RWPE2 (cell line): ENCODE measurements around the gene COL12A1.
A peak's percentile ranks its signal among the peaks of the same experiment; 100 is the strongest.

ENCODE experiments used
- ATAC-seq: fragments of 200-7000 bp; cut with Tn5 transposase; 3 replicates; pipeline ENCODE4 v1.9.1; 2021; ENCODE audit warnings: low read depth
- DNase-seq: peaks from one replicate; pipeline ENCODE4 v3.0.0-alpha.2; 2020; ENCODE audit warnings: low spot score
- H3K27ac ChIP-seq: fragments of 450-650 bp; 2 replicates; pipeline ENCODE4 v1.5.1; 2017; ENCODE audit warnings: mild to moderate bottlenecking; ENCODE audit not compliant: poor library complexity, severe bottlenecking
- H3K27me3 ChIP-seq: fragments of 250-450 bp; sonication (Bioruptor Pico); 2 replicates; pipeline ENCODE4 v1.5.1; 2021; ENCODE audit warnings: mild to moderate bottlenecking, moderate library complexity; ENCODE audit not compliant: insufficient read depth, poor library complexity, severe bottlenecking
- H3K36me3 ChIP-seq: fragments of 250-450 bp; sonication (Bioruptor Pico); 2 replicates; pipeline ENCODE4 v1.5.1; 2020; ENCODE audit warnings: low read depth, mild to moderate bottlenecking, moderate library complexity
- H3K4me1 ChIP-seq: fragments of 250-450 bp; sonication (Bioruptor Pico); 2 replicates; pipeline ENCODE4 v1.5.1; 2021; ENCODE audit warnings: mild to moderate bottlenecking, moderate library complexity; ENCODE audit not compliant: insufficient read depth, poor library complexity, severe bottlenecking
- H3K4me3 ChIP-seq: fragments of 250-450 bp; sonication (Bioruptor Pico); 2 replicates; pipeline ENCODE4 v1.5.1; 2021; ENCODE audit warnings: mild to moderate bottlenecking, moderate library complexity; ENCODE audit not compliant: severe bottlenecking
- H3K9me3 ChIP-seq: fragments of 250-450 bp; sonication (Bioruptor Pico); 2 replicates; pipeline ENCODE4 v1.5.1; 2021; ENCODE audit warnings: mild to moderate bottlenecking, moderate library complexity; ENCODE audit not compliant: severe bottlenecking
- CTCF ChIP-seq: fragments of 450-650 bp; IDR thresholded peaks from one replicate; pipeline ENCODE4 v1.5.1; 2017; ENCODE audit warnings: mild to moderate bottlenecking, moderate library complexity; ENCODE audit not compliant: poor library complexity, severe bottlenecking

Gene COL12A1

GRCh38 chr6:75203721-75204120, 2.1 kb downstream of the COL12A1 start:
- DNase-seq, result no peak
- H3K4me1 ChIP-seq, result peaks cover 25% of the 10 kb centered on the region
- no peaks in the 10 kb centered on the region for H3K27me3 ChIP-seq
- H3K4me3 ChIP-seq, result peak overlapping the region; percentile 59
- peak overlapping the region; percentile 74 for H3K27ac ChIP-seq
- H3K36me3 ChIP-seq, result no peaks in the 10 kb centered on the region
- no peak for TF ChIP-seq CTCF
- no peaks in the 10 kb centered on the region for H3K9me3 ChIP-seq
- no peak for ATAC-seq

- Histone ChIP-seq H3K27me3 (no peaks in the 10 kb centered on the region), H3K9me3 (no peaks in the 10 kb centered on the region), H3K36me3 (no peaks in the 10 kb centered on the region), H3K27ac (peak overlapping the region; percentile 74), H3K4me1 (peaks cover 30% of the 10 kb centered on the region), H3K4me3 (no peak overlapping the region)
- DNase-seq (no peak), ATAC-seq (no peak)
- no peak for TF ChIP-seq CTCF
These were observed 3.1 kb downstream of the COL12A1 start for GRCh38 chr6:75202676-75203131.

- Histone ChIP-seq H3K4me1 (peaks cover 31% of the 10 kb centered on the region), H3K4me3 (peak overlapping the region; percentile 27), H3K27ac (peak overlapping the region; percentile 74), H3K36me3 (no peaks in the 10 kb centered on the region), H3K9me3 (no peaks in the 10 kb centered on the region), H3K27me3 (no peaks in the 10 kb centered on the region)
- no peak for TF ChIP-seq CTCF
- ATAC-seq (peak; percentile 6; the same call in 1 of the 3 replicates), DNase-seq (peak; percentile 56)
These were observed 3.8 kb downstream of the COL12A1 start for GRCh38 chr6:75201901-75202672.

- peaks cover 41% of the 10 kb centered on the region for H3K4me1 ChIP-seq
- ATAC-seq, result no peak
- no peaks in the 10 kb centered on the region for H3K36me3 ChIP-seq
- no peaks in the 10 kb centered on the region for H3K9me3 ChIP-seq
- H3K4me3 ChIP-seq, result no peak overlapping the region
- peak overlapping the region; percentile 74 for H3K27ac ChIP-seq
- H3K27me3 ChIP-seq, result no peaks in the 10 kb centered on the region
- DNase-seq, result no peak
- TF ChIP-seq CTCF, result no peak
These were observed 4.8 kb downstream of the COL12A1 start for GRCh38 chr6:75201021-75201420.

- no peaks in the 10 kb centered on the region for H3K27me3 ChIP-seq
- peaks cover 48% of the 10 kb centered on the region for H3K4me1 ChIP-seq
- no peak for TF ChIP-seq CTCF
- no peak for DNase-seq
- peaks cover 3% of the 10 kb centered on the region for H3K9me3 ChIP-seq
- peak overlapping the region; percentile 20 for H3K27ac ChIP-seq
- no peak overlapping the region for H3K4me3 ChIP-seq
- ATAC-seq, result no peak
- peaks cover 11% of the 10 kb centered on the region for H3K36me3 ChIP-seq
These were observed 6.0 kb downstream of the COL12A1 start for GRCh38 chr6:75199889-75200288.
